Endodermal cell (in vitro differentiated cells): ENCODE results near the gene CBFA2T2. TPM values are rescaled to one million over a fixed set of nuclear protein-coding genes. Genes with fewer than 3 reads are reported as not detected.
"Not testable (repeated sequence)": the region's sequence is repeated elsewhere in the genome, so short reads cannot be mapped to it uniquely, and the experiment has no call there.

Experiments used
- DNase-seq: peaks from one replicate; pipeline ENCODE4 v3.0.0-alpha.2; 2017
- H3K27ac ChIP-seq: 2 replicates; pipeline ENCODE4 v1.5.1; 2013; ENCODE audit warnings: mild to moderate bottlenecking, low read depth, low read length, moderate library complexity
- H3K27me3 ChIP-seq: 2 replicates; pipeline ENCODE4 v1.6.1; 2013; ENCODE audit warnings: mild to moderate bottlenecking, low read length, moderate library complexity; ENCODE audit not compliant: insufficient read depth, control insufficient read depth, poor library complexity, severe bottlenecking
- H3K36me3 ChIP-seq: 2 replicates; pipeline ENCODE4 v1.7.0; 2013; ENCODE audit warnings: mild to moderate bottlenecking, low read length, moderate library complexity; ENCODE audit not compliant: control insufficient read depth, insufficient read depth
- H3K4me1 ChIP-seq: one replicate; pipeline ENCODE4 v1.7.0; 2013; ENCODE audit warnings: low read length; ENCODE audit not compliant: control insufficient read depth, insufficient read depth
- H3K4me3 ChIP-seq: 2 replicates; pipeline ENCODE4 v1.5.1; 2013; ENCODE audit warnings: mild to moderate bottlenecking, low read length, moderate library complexity
- H3K9ac ChIP-seq: 2 replicates; pipeline ENCODE4 v1.6.1; 2013; ENCODE audit warnings: mild to moderate bottlenecking, low read length, moderate library complexity; ENCODE audit not compliant: poor library complexity, severe bottlenecking; ENCODE audit errors: extremely low read depth
- H3K9me3 ChIP-seq: 2 replicates; pipeline ENCODE4 v1.6.1; 2013; ENCODE audit warnings: mild to moderate bottlenecking, low read length, moderate library complexity; ENCODE audit not compliant: control insufficient read depth
- H3K27ac Mint-ChIP-seq: 2 replicates; pipeline ENCODE4 v1.8.0; 2020; ENCODE audit warnings: mixed read lengths
- H3K27me3 Mint-ChIP-seq: 2 replicates; pipeline ENCODE4 v1.8.0; 2021; ENCODE audit warnings: mild to moderate bottlenecking, mixed read lengths; ENCODE audit not compliant: insufficient read depth
- H3K36me3 Mint-ChIP-seq: 2 replicates; pipeline ENCODE4 v1.8.0; 2020; ENCODE audit warnings: low read depth, mixed read lengths
- H3K4me1 Mint-ChIP-seq: 2 replicates; pipeline ENCODE4 v1.8.0; 2020; ENCODE audit warnings: mixed read lengths
- H3K4me3 Mint-ChIP-seq: 2 replicates; pipeline ENCODE4 v1.8.0; 2020; ENCODE audit warnings: mild to moderate bottlenecking, moderate library complexity, mixed read lengths
- H3K9me3 Mint-ChIP-seq: 2 replicates; pipeline ENCODE4 v1.8.0; 2020; ENCODE audit warnings: mild to moderate bottlenecking, mixed read lengths
- WGBS, 2 experiments: methylation state at CpG; one replicate each; pipeline versions ENCODE4 v1.1.5 to v1.1.7; 2013; ENCODE audit warnings: missing lambda C conversion rate in 2 of 2, mixed read lengths in 1 of 2; ENCODE audit not compliant: insufficient coverage in 1 of 2, insufficient read length in 1 of 2; 5-methylcytosine and 5-hydroxymethylcytosine counted together
- total RNA-seq, 2 donors: library from RNA; stranded (reverse); fragmentation: NEBNext Ultra II Directional in 1 of 2; extraction: Animal tissue kit (Norgen Biotek cat#: 25700) in 1 of 2; gene quantifications; 2 replicates in 1 of 2; 3 replicates in 1 of 2; pipeline ENCODE4 v1.2.1, GENCODE V29; 2021
- TF ChIP-seq, protein P1 (sequence below): fragments of 200-600 bp; sonication (generic); conservative IDR thresholded peaks from 2 replicates; pipeline ENCODE4 v1.5.0; 2021; ENCODE audit warnings: antibody characterized with exemption, mild to moderate bottlenecking

The CBFA2T2 gene
- total RNA-seq, 2 donors from 2014 or later: 26.8 to 32.7 TPM

DNA sequence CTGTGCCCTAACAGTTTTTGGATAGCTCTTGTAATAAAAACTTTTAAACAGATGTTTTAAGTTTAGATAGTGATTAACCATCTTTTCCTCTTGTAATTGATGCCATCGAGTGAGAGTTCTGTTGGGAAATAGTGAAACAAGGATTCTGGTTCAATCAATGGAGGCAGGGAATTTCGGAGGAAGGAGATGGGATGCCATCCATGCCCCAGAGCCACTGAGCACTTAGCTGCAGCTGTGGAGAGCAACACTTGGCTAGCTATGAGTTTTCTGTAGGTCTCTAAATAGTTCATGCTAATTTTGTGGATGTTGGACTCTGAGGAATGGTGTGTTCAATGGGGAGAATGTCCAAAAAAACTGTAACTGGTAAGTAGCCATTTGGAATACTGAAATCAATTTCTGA is 16.7 kb downstream of the CBFA2T2 start:
- Mint-ChIP-seq H3K4me1 (peaks cover 5% of the 10 kb centered on the region), H3K4me3 (no peak overlapping the region), H3K27me3 (no peaks in the 10 kb centered on the region), H3K27ac (no peak overlapping the region), H3K36me3 (peaks cover 32% of the 10 kb centered on the region), H3K9me3 (peaks cover 11% of the 10 kb centered on the region)
- Histone ChIP-seq H3K36me3 (no peaks in the 10 kb centered on the region), H3K4me1 (no peaks in the 10 kb centered on the region), H3K4me3 (no peak overlapping the region), H3K27ac (no peak overlapping the region), H3K9ac (no peak overlapping the region), H3K27me3 (no peaks in the 10 kb centered on the region), H3K9me3 (no peaks in the 10 kb centered on the region)
- TF ChIP-seq, protein P1, sequence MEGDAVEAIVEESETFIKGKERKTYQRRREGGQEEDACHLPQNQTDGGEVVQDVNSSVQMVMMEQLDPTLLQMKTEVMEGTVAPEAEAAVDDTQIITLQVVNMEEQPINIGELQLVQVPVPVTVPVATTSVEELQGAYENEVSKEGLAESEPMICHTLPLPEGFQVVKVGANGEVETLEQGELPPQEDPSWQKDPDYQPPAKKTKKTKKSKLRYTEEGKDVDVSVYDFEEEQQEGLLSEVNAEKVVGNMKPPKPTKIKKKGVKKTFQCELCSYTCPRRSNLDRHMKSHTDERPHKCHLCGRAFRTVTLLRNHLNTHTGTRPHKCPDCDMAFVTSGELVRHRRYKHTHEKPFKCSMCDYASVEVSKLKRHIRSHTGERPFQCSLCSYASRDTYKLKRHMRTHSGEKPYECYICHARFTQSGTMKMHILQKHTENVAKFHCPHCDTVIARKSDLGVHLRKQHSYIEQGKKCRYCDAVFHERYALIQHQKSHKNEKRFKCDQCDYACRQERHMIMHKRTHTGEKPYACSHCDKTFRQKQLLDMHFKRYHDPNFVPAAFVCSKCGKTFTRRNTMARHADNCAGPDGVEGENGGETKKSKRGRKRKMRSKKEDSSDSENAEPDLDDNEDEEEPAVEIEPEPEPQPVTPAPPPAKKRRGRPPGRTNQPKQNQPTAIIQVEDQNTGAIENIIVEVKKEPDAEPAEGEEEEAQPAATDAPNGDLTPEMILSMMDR: no peak
- 89 to 100% methylated on average over 2 of the region's 2 CpGs for WGBS, 2 experiments
- no peak for DNase-seq

DNA sequence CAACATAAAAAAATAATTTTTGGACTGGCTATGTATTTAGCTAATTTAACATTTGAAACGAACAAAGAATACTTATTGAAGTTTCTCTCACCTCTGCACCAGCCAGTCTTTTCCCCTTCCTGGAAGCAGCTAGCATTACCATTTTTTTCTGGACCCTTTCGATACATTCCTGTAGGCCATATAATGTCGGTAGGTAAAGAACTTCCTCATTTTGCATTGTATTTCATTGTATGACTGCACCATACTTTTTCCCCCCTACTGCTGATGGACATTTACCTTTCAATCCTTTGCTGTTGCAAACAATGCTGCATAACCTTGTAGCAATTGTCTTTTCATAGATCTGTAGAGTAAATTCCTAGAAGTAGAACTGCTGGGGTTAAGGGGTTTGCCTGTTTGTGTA is 17.6 kb downstream of the CBFA2T2 start:
- WGBS, 2 experiments: 95 to 100% methylated on average over 3 of the region's 3 CpGs

DNA sequence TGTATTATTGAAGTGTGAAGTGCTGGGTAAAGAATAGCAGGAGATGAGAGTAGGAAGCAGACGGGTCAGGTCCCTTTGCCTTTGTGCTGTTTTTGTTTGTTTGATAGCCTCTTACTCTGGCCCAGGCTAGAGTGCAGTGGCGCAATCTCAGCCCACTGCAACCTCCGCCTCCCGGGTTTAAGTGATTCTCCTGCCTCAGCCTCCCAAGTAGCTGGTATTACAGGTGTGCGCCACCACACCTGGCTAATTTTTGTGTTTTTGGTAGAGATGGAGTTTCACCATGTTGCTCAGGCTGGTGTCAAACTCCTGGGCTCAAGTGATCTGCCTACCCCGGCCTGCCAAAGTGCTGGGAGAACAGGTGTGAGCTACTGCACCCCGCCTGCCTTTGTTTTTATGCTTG is 18.1 kb downstream of the CBFA2T2 start:
- DNase-seq, H3K9ac ChIP-seq, H3K27ac Mint-ChIP-seq, H3K36me3 ChIP-seq, H3K27me3 ChIP-seq, H3K4me1 Mint-ChIP-seq, H3K4me3 Mint-ChIP-seq, H3K4me1 ChIP-seq, H3K27ac ChIP-seq, H3K27me3 Mint-ChIP-seq, H3K4me3 ChIP-seq, H3K9me3 ChIP-seq: not testable (repeated sequence)
- 94 to 97% methylated on average over 6 to 7 of the region's 7 CpGs for WGBS, 2 experiments
- peaks cover 11% of the 10 kb centered on the region for H3K9me3 Mint-ChIP-seq
- H3K36me3 Mint-ChIP-seq: peaks cover 30% of the 10 kb centered on the region

More for the DNA sequence above, 17.6 kb downstream of the CBFA2T2 start:
- no peaks in the 10 kb centered on the region for H3K36me3 ChIP-seq
- no peaks in the 10 kb centered on the region for H3K27me3 ChIP-seq
- DNase-seq: no peak
- H3K36me3 Mint-ChIP-seq: peaks cover 30% of the 10 kb centered on the region
- H3K27ac ChIP-seq: no peak overlapping the region
- no peaks in the 10 kb centered on the region for H3K4me1 ChIP-seq
- H3K27me3 Mint-ChIP-seq: no peaks in the 10 kb centered on the region
- no peak overlapping the region for H3K4me3 Mint-ChIP-seq
- no peak overlapping the region for H3K27ac Mint-ChIP-seq
- H3K4me1 Mint-ChIP-seq: peaks cover 5% of the 10 kb centered on the region
- H3K4me3 ChIP-seq: no peak overlapping the region
- TF ChIP-seq, protein P1: no peak
- no peak overlapping the region for H3K9ac ChIP-seq
- no peaks in the 10 kb centered on the region for H3K9me3 ChIP-seq
- H3K9me3 Mint-ChIP-seq: peaks cover 11% of the 10 kb centered on the region

DNA sequence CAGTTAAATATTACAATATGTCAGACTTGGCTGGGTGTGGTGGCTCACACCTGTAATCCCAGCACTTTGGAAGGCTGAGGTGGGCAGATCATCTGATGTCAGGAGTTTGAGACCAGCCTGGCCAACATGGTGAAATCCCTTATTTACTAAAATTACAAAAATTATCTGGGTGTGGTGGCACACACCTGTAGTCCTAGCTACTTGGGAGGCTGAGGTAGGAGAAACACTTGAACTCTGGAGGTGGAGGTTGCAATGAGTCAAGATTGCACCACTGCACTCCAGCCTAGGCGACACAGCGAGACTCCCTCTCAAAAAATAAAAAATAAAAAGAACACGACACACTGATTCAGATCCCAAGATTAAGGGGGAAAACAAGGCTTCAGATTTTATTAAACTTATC is 19.2 kb downstream of the CBFA2T2 start:
- not testable (repeated sequence) for H3K4me3 Mint-ChIP-seq, H3K4me1 ChIP-seq, H3K27me3 Mint-ChIP-seq, H3K27me3 ChIP-seq, H3K27ac Mint-ChIP-seq, H3K4me3 ChIP-seq, H3K4me1 Mint-ChIP-seq, H3K9me3 ChIP-seq, DNase-seq, H3K36me3 ChIP-seq, H3K9ac ChIP-seq, H3K27ac ChIP-seq
- Mint-ChIP-seq H3K9me3 (peaks cover 11% of the 10 kb centered on the region), H3K36me3 (peaks cover 32% of the 10 kb centered on the region)
- 100% methylated on average over 2 of the region's 3 CpGs; no CpG with 5 or more reads in 1 of the 2 experiments for WGBS, 2 experiments

DNA sequence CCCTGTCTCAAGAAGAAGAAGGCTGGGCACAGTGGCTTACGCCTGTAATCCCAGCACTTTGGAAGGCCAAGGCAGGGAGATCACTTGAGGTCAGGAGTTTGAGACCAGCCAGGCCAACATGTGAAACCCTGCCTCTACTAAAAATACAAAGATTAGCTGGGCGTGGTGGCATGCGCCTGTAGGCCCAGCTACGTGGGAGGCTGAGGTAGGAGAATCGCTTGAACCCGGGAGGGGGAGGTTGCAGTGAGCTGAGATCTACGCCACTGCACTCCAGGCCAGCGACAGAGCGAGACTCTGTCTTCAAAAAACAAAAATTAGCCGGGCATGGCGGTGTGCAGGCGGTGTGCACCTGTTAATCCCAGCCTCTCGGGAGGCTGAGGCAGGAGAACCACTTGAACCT is 22.0 kb downstream of the CBFA2T2 start:
- WGBS, 2 experiments: 95 to 97% methylated on average over 10 to 13 of the region's 13 CpGs
- not testable (repeated sequence) for H3K27ac Mint-ChIP-seq, DNase-seq, H3K4me3 ChIP-seq, H3K27ac ChIP-seq, H3K27me3 Mint-ChIP-seq, H3K9ac ChIP-seq, H3K4me1 ChIP-seq, H3K36me3 ChIP-seq, H3K4me1 Mint-ChIP-seq, H3K27me3 ChIP-seq, H3K4me3 Mint-ChIP-seq, H3K9me3 ChIP-seq
- Mint-ChIP-seq H3K9me3 (peaks cover 11% of the 10 kb centered on the region), H3K36me3 (peaks cover 28% of the 10 kb centered on the region)
